Progenitor cell of endocrine pancreas (in vitro differentiated cells): Measurements from ENCODE around the gene SCCPDH. TPM values are rescaled to one million over a fixed set of nuclear protein-coding genes. Genes with fewer than 3 reads are reported as not detected.

ENCODE experiments used
- DNase-seq: peaks from one replicate; pipeline ENCODE4 v3.0.0; 2021; ENCODE audit warnings: low spot score; ENCODE audit not compliant: unreplicated experiment
- H3K27ac Mint-ChIP-seq: 2 replicates; pipeline ENCODE4 v1.8.0; 2021; ENCODE audit warnings: mild to moderate bottlenecking, moderate library complexity, mixed read lengths
- H3K27me3 Mint-ChIP-seq: 2 replicates; pipeline ENCODE4 v1.8.0; 2021; ENCODE audit warnings: mixed read lengths
- H3K36me3 Mint-ChIP-seq: 2 replicates; pipeline ENCODE4 v1.8.0; 2022; ENCODE audit warnings: mixed read lengths; ENCODE audit not compliant: insufficient read depth
- H3K4me1 Mint-ChIP-seq: 2 replicates; pipeline ENCODE4 v1.8.0; 2021; ENCODE audit warnings: low read depth, mixed read lengths
- H3K4me3 Mint-ChIP-seq: 2 replicates; pipeline ENCODE4 v1.8.0; 2021; ENCODE audit warnings: low read depth, mild to moderate bottlenecking, moderate library complexity, mixed read lengths
- H3K9me3 Mint-ChIP-seq: 2 replicates; pipeline ENCODE4 v1.8.0; 2021; ENCODE audit warnings: low read depth, mixed read lengths
- total RNA-seq: library from RNA; stranded (reverse); gene quantifications from 2 replicates; pipeline ENCODE4 v1.2.1, GENCODE V29; 2021
- TF ChIP-seq, protein P1 (sequence below): fragments of 200-600 bp; sonication (generic); IDR thresholded peaks from one replicate; pipeline ENCODE4 v1.5.0; 2021; ENCODE audit warnings: antibody characterized with exemption, mild to moderate bottlenecking; ENCODE audit not compliant: unreplicated experiment

Gene SCCPDH
- total RNA-seq, 1 donor from 2014 or later, result 43.3 TPM

DNA sequence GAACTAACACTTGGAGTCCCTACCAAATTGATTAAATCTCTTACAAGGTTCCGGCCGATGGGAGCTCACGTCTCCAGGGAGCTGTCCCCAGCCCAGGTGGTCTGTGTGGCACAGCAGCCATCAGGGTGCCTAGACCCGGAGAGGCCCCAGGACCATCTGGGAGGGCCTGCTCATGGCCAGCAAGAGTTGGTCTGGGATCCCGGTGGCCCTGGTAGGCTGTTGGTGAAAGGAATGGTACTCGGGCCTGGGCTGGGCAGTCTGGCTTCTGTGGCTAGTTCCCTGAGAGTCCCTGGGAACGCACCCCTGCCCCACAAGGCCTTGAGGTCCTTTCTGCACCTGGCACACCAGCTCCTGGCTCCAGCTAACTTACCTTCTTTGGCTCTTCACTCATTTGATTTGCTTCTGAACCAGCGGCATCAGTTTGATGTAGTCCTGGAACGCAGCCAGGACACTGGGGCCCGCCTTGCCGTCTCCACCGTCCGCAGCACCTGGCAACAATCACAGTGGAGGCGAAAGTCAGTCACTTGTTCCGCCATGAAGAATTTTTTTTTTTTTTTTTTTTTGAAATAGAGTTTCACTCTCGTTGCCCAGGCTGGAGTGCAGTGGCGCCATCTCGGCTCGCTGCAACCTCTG, 62.5 kb downstream of the SCCPDH start:
- TF ChIP-seq, protein P1, sequence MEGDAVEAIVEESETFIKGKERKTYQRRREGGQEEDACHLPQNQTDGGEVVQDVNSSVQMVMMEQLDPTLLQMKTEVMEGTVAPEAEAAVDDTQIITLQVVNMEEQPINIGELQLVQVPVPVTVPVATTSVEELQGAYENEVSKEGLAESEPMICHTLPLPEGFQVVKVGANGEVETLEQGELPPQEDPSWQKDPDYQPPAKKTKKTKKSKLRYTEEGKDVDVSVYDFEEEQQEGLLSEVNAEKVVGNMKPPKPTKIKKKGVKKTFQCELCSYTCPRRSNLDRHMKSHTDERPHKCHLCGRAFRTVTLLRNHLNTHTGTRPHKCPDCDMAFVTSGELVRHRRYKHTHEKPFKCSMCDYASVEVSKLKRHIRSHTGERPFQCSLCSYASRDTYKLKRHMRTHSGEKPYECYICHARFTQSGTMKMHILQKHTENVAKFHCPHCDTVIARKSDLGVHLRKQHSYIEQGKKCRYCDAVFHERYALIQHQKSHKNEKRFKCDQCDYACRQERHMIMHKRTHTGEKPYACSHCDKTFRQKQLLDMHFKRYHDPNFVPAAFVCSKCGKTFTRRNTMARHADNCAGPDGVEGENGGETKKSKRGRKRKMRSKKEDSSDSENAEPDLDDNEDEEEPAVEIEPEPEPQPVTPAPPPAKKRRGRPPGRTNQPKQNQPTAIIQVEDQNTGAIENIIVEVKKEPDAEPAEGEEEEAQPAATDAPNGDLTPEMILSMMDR, result no peak
- Mint-ChIP-seq H3K27me3 (peaks cover 3% of the 10 kb centered on the region), H3K36me3 (peaks cover 6% of the 10 kb centered on the region), H3K4me3 (no peak overlapping the region), H3K4me1 (peaks cover 2% of the 10 kb centered on the region), H3K27ac (no peak overlapping the region), H3K9me3 (no peaks in the 10 kb centered on the region)
- DNase-seq, result no peak

DNA sequence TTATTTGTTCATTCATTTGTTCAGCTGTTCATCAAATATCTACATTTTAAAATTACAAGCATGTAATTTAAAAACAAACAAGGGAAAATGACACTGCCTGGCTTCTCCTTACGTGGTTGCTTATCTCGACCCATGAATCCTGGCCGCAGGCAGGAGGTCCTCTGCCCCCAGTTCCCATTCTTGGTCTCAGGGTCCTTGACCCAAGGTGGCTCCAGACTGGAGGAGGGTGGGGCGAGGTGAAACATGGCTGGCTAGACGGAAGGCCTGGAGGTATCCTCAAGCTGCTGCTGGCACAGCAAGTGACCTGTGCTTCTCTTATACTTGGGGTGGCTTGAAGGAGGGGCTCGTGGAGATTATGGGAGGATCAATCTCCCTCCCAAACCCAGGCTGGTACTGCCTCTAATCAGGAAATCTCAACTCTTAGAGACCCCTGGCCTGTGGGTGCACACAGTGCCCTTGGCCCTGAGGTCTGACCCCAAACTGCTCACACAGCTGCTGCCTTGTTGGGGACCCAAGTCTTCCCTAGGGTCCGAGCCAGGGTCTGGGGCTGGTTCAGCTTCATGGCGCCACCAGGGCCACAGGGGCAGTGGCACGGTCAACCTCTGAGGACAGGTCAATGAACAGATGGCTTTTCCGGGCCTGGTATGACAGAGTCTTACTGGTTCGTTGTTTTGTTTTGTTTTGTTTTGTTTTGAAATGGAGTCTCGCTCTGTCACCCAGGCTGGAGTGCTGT, 63.7 kb downstream of the SCCPDH start:
- Mint-ChIP-seq H3K9me3 (no peaks in the 10 kb centered on the region), H3K36me3 (peaks cover 6% of the 10 kb centered on the region), H3K27ac (peak overlapping the region; percentile 69), H3K27me3 (peaks cover 3% of the 10 kb centered on the region), H3K4me1 (peaks cover 2% of the 10 kb centered on the region), H3K4me3 (no peak overlapping the region)
- TF ChIP-seq, protein P1, result no peak
- no peak for DNase-seq

DNA sequence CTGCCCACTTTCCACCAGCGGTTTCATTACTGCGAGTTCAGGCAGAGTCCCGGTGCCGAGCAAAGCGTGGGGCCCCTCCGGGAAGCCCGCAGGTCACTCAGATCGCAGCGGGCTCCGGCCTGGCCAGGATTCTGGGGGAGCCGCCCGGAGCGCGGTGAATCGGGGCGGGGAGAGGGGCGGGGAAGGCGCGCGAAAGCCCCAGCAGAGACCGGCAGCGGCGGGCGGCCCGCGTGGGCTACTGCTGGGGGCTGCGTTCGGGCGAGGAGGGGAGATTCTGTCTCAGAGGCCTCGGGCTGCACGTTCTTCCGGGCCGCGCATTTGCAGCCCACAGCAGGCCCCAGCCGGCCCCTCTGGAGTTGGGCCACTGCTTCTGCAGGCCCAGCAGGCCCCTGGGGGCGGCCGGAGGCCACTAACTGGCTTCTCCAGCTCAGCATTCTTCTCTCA, 64.7 kb downstream of the SCCPDH start:
- Mint-ChIP-seq H3K4me3 (no peak overlapping the region), H3K4me1 (peaks cover 8% of the 10 kb centered on the region), H3K27ac (peak overlapping the region; percentile 69), H3K36me3 (peaks cover 6% of the 10 kb centered on the region), H3K27me3 (peaks cover 3% of the 10 kb centered on the region), H3K9me3 (no peaks in the 10 kb centered on the region)
- DNase-seq, result no peak
- TF ChIP-seq, protein P1, result no peak

DNA sequence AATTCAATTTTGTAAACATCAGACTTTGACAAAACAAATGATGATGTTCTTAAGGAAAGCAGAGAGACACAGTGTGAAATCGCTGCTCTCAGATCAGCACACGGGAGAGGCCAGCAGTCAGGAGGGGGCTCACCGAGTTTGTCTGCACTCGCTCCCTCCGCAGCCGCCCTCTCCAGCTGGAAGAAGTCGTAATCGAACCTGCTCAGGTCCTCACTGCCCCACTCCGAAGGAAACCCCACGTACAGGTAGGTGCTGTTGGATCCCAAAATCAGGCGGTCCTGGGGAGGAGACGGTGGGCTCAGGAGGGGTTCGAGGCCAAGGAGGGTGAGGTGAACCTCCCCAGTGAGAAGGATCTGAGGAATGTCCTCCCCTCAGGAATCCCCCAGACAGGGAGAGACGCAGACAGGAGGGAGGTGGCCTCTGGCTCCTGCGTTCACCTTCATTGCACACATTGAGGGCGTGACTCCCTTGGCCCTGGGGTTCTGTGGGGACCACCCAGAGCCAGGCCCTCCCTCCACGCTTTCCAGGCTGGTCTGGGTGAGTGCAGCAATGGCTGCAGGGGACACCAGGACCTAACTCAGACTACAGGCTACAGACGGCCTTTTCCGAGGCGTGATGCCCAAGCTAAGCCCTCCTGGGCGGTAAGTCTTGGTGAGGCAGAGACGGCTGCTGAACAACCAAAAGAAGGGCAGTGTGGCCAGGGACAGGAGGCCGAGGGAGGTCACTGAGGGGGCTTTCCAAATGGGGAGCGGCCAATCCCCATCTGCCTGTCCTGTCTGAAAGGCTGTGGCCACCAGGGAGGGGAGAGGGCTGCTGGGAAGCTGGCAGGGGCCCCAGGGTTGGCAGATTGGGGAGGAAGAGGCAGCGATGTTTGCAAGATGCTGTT, 65.5 kb downstream of the SCCPDH start:
- H3K4me3 Mint-ChIP-seq, result no peak overlapping the region
- H3K27ac Mint-ChIP-seq, result peak overlapping the region; percentile 16
- DNase-seq, result no peak
- peaks cover 6% of the 10 kb centered on the region for H3K36me3 Mint-ChIP-seq
- TF ChIP-seq, protein P1, result no peak
- peaks cover 10% of the 10 kb centered on the region for H3K4me1 Mint-ChIP-seq
- H3K9me3 Mint-ChIP-seq, result no peaks in the 10 kb centered on the region
- peaks cover 3% of the 10 kb centered on the region for H3K27me3 Mint-ChIP-seq

DNA sequence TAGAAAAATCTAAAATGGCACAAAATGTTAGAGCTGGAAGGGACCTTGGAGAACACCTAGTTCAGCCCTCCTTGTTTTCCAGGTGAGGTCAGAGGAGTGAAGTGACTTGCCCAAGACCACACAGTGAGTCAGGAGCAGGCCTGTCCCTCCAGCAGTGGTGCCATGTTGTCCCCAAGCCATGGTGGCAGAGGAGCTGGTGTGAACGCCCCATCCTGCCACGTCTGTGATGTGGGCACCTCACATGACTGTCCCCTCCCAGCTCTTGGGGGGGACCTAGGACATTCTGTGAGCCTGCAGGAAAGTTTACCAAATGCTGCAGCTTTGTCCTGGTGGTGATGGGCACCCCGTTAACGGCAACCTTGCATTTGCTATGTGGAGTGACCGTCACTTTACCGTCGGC, 66.2 kb downstream of the SCCPDH start:
- H3K27me3 Mint-ChIP-seq, result peaks cover 4% of the 10 kb centered on the region
- H3K36me3 Mint-ChIP-seq, result peaks cover 5% of the 10 kb centered on the region
- peaks cover 10% of the 10 kb centered on the region for H3K4me1 Mint-ChIP-seq
- TF ChIP-seq, protein P1, result no peak
- no peak overlapping the region for H3K4me3 Mint-ChIP-seq
- no peak overlapping the region for H3K27ac Mint-ChIP-seq
- DNase-seq, result no peak
- no peaks in the 10 kb centered on the region for H3K9me3 Mint-ChIP-seq
